ENCODE results near the gene ESPN.

- TF ChIP-seq YY1 (IDR thresholded peaks at IDR 0.05; ENCODE audit: insufficient read depth, insufficient read length) = no peak
- no peak for TF ChIP-seq ZNF274 (IDR thresholded peaks at IDR 0.05; ENCODE audit: low read depth, low read length)
- TF ChIP-seq SUZ12 (IDR thresholded peaks at IDR 0.05; ENCODE audit: extremely low read depth, insufficient read depth, insufficient read length) = no peak
Measured at GRCh38 chr1:6496365-6496721, 71.8 kb downstream of the ESPN start.

Measured in NT2/D1 (cell line).